ENCODE data around the gene TSPAN15.
A peak's percentile ranks its signal among the peaks of the same experiment; 100 is the strongest.

Gene TSPAN15

DNA sequence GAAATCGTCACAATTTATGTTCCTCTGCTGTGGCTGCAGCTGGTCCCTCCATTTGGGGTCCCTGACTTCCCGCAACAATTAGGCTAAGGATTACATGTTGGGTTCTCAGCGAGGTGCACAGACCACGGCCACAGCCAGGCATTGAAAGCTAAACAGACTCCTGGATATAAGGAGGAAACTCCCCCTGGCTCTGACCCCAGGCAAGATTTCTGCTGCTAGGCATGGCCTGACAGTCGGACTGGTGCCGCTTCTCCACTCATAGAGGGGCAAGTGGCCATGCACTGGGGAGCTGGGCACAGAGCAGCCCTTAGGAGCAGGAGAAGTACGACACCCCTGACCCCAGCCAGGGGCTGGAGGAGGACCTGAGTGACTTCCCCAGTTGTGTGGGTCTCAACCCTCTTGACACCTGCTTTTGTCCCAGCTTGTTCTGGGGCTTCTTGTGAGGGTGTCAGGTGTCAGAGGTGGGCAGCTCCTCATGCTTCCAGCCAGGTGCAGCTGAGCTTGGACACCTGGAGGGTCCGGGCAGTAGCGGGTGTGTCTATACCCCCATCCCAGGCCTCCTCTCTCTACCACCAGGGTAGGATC lies 38.3 kb downstream of the TSPAN15 start:
- no peak for DNase-seq

DNA sequence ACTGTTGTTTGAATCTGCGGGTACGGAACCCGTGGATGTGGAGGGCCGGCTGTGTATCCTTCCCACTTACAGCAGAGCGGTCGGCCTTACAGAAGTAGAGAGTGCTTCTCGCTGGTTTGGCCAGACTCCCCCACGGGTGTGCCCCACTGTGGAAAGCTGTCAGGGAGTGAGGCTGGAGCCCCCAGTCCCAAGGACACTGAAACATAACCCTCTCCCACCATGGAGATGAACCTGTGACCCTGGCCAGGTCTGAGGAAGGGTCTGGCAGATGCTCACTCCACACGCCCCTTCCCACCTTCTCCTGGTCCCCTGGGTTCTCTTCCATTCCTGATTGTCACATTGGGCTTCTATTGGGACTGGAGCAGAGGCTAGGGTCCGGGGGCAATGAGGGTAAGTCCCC lies 39.6 kb downstream of the TSPAN15 start:
- no peak for DNase-seq

DNA sequence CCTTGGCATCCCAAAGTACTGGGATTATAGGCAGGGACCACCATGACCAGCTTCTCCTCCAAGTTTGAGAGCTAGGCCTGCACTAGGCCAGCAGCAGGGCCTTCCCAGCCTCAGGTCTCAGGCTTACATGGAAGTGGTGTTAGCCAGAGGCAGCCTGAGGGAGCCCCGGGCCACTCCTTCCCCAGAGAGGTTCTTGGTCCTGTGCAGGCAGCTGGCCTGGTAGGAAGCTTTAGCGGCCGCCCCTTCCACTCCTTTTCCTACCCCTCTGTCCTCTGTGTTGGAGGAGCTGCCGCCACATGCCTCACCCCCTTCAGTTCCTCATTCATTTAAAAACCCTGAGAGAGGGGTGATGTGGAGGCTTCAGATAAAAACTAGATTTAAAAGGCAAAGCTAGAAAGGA lies 40.3 kb downstream of the TSPAN15 start:
- no peak for DNase-seq

DNA sequence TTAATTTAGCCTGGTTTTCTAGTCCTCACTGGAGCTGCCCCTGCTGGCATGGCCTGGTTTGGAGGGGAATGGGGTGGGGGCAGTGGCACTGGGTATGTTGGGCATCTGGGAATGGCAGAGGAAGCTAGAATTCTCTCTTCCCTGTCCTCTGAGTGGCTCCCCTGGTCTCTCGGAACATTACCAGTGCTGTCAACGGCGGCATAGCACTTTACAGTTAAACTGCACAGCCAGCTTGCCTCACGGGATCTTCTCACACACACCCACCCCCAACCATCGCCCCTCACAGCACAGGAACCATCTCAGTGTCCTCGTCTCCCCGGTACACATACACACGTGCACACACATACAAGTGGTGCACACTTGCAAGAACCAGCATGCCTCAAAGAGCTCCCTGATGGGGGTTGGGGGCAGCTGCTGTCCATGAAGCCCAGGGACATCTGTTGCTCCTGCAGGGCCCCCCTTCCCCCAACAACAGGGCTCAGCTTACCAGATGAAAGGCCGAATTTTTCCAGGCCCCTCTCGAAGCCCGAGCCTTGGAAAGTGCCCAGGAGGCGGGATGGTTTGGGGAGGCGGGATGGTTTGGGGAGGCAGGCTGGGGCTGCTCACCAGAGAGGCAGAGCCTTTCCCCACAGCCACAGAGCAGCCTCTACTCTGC lies 41.0 kb downstream of the TSPAN15 start:
- DNase-seq: no peak

DNA sequence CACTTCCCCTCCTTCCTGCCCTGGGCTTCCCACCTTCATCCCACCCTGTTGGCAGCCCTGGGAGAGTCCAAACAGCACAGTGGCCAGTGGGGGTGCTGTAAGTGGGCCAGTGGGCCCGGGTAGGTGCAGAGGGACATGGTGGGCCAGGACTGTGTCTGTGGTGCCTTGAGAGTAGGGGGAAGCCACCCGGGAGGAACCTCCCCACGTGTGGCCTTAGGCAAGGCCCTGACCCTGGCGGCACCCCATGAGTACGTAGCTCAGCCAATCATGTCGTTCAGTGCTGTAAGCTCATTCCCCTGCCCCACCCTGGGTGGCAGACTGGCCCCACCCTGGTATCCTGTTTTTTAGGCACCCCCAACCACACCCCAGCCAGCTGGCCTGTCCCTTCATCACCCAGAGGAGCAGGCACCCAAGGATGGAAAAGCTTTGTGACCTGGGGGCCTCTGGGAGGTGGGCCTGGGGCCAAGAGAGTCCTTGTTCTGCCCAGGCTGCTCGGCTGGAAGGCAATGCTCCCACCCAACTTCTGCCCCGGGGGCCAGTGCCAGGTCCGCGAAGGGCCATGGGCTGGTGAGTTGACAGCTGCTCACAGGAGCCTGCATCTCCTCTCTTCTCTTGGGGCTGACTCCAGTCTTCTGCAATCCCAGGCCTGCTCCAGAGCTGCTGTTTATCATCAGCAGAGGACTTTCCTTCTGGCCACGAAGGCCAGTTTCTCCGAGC lies 41.6 kb downstream of the TSPAN15 start:
- no peak for DNase-seq

DNA sequence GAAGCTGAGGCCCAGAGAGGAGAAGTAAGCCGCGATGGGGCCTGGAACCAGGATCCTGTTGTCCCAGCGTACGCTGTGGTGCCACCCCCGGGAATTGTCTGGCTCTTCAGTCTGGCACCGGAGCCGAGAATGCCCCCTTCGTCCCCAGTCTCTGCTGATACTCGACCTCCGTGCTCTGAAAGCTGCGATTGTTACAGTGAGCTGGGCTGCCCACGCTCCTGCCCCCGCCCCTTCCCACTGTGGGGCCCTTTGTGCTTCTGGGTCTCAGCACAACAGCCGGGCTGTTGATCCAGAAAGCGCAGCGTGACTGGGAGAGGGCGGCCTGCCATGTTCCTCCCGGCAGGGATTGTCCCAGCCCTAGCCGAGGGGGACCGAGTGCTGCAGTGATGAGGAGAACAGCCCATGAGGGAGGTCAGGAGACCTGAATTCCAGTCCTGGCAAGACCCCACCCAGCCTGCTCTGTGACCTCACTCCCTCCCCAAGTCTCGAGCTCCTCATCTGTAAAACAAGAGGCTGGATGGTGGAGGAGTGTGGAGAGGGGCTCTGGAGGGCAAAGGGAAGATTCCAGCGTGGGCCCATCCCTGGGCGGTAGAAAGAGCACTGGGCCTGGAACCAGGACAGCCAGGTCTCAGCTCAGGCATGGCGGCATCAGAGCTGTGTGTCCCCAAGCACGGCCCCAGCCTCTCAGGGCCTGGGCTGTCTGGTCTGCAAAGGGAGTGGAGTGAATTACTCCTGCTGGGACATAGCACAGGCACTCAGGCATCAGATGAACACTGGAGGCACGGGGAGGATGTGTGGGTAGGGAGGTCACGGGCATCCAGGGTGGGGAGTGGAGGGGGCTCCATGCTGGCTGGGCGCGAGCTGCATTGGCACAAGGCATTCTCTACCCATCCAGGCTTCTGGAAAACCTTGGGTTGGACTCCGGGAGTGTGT lies 43.6 kb downstream of the TSPAN15 start:
- no peak for DNase-seq

DNA sequence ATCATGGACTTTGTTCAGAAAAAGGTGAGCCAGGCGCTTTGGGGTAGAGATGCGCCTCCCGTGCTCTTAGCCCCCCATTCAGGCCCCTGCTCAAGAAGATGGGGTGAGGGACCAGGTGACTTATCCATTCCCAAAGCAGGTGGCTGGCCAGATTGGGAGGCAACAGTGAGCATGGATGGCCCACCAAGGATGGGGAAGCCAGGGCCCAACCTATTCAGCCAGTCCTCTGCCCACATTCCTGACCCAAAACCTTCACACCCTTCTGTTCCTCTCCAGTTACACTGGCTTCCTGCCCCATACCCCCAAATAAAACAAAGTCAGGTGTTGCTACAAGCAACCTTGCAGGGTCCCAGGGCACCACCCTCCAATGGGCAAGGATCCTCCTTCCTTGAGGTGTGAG lies 44.4 kb downstream of the TSPAN15 start:
- no peak for DNase-seq

DNA sequence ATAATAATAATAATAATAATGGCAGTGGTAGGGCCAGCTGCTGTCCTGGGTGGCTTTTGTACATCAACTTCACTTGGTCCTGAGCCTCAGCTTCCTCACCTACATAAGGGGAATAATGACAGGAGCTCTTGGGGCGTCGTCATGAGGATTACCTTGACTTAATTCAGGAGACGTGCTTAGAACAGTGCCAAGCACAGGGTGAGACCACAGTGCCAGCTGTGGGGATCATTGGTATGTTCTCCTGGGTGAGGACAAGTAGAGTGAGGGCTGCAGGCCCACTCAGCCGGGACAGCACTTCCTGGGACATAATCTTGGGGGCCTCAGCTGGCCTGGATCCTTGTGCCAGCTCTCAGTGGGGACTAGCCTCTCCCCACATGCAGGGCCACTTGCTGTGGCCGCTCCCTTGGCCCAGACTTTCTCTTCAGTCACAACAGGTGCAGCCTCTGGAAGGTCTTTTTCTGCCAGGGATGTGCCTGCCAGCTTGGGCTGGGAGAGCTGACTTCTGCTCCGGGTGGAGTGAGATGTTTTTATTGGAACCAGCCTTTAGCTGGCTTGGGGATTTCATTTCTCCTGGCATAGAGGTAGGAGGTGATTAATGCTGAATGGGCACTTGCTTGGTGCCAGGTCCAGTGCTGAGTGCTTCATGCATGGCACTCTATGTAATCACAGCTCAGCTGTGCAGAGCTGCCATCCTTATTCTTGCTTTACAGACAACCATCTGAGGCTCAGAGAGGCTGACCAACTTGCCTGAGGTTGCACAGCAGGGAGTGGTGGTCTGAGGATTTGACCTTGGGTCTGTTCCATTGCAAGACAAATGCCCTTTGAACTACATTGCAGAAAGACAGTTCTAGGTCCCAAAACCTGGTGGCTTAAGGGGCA lies 45.3 kb downstream of the TSPAN15 start:
- DNase-seq: no peak

DNA sequence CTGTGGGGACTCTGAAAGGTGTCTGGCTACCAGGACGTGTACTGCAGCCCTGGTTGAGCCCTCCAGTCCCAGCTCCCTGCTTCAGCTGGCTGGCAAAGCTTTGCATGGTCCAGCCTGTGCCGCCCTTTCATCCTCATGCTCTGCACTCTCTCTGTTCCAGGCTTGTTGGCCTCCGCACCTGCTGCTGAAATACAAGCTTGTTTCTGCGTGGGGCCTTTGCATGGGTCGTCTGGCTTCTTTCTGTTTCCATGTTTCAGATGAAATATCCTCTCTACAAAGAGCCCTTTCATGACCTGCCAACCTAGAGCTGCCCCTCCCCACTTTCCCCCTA lies 45.9 kb downstream of the TSPAN15 start:
- DNase-seq: no peak

DNA sequence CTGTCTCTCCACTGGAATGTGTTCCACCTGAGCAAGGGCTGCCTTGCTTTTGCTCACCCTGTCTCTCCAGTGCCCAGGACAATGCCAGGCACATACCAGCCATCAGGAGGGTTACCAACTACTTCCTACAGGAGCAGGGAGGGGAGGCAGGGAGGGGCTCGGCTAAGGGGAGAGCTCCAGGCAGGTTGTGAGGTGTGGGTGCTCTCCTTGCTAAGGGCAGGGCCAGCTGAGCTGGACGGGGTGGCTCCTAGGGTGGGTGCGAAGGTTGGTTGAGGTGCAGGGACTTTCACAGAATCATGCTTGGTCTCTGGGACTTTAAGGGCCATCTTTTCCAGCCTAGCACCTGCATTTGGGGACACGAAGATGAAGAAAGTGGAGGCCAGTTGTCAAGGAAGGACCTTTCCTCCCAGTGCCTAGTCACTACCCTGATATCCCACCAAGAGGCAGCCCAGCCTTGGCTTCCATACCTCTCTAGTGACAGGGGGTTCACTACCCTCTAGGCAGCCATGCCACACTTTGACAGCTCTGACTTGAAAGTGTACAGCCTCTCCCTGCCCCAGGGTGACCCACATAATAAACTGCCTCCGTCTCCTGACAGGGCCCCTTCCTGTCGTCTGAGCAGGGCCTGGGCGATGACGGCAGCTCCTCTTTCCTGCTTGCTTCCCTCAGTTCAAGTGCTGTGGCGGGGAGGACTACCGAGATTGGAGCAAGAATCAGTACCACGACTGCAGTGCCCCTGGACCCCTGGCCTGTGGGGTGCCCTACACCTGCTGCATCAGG lies 46.5 kb downstream of the TSPAN15 start:
- no peak for DNase-seq

DNA sequence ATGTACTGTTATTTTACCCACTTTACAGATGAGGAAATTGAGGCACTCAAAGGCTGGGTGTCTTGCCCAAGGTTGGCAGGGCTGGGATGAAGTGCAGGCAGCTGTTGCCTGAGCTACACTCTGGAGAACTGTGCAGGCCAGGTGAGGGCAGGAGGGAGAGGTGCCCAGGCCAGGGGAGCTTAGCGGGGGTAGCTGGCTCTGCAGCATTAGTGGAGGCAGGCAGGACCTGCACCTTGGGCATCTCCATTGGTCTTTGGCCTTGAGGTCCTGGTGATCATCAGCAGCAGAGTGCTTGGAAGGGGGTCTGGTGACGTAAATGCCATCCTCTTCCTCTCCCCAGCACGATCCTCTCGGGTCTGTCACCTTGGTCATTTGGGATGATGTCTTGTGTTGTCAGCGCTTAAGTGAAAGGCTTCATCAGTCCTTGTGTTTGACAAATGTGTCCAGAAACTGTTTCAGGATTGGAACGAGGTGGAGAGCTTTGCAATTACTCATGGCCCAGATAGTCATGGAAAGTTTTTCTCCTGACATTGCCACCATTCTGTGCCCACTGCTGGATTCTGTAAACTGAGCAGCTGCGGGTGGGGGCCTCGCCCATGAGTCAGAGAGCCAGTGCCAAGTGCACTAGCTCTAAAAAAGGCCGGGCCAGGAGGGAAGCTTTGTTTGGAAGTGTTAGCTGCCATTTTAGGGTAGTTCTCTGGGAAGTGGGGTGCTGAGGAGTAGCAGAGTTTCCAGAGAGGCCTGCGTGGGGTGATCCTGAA lies 47.6 kb downstream of the TSPAN15 start:
- no peak for DNase-seq

DNA sequence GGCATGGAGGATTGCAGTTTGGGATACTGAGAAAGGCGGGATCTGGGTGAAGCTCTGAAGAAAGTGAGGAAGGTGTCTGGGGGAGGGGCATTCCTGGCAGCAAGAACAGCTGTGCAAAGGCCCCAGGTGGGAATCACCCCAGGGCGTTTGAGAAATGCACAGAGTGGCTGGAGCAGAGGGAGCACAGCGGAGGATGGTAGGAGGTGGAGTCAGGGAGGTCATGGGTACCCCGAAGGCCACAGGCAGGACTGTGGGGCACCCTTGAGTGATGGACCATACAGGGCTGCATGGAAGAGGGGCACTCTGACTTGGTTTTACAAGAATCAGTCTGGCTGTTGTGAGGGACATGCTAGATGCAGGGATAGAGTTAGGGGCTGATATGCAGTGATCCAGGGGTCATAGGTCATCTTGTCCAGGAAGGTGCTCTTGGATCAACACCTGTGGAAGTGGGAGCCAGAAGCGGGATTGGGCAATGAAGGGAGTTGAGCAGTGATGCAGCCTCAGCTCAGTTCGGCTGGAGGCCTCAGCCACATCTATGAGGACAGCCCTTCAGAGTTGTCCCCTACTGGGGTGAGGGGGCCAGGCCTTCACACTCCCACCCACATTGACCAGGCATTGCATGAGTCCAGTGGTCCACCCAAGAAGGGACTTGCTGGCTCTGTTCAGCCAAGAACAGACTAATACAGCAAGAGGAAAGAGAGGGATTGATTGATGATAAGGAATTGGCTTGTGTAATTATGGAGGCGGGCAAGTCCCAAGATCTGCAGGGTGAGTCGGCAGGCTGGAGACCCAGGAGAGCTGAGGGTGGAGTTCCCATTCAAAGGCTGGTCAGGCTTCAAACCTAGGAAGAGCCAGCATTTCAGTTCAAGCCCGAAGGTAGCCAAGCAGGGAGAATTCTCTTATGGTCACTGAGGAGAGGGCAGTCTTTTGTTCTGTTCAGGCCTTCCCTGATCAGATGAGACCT lies 48.7 kb downstream of the TSPAN15 start:
- peak; percentile 33 for DNase-seq

DNA sequence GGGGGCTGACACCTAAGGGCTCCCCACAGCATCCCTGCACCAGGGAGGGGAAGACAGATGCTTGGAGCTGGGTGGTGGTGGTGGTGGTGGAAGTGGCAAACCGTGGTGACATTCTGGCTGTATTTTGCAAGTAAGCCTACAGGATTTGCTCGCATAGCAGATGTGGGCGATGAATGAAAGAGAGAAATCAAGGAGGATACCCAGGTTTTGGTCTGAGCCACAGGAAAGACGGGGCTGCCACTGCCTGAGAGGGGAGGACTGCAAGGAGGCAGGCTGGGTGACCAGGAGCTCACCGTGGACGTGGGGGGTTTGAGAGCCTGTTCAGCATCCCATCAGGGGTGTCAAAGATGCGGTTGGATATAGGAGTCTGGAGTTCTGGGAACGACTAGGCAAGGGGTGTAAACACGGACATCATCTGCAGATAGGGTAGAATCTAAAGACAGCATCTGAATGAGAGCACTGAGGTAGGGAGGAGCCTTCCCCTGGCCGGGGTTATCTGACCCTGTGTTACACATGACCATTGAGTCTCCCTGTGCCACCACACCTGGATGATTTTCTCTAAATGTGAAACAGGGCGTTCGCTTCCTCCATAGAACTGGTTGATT lies 49.7 kb downstream of the TSPAN15 start:
- peak; percentile 13 for DNase-seq

DNA sequence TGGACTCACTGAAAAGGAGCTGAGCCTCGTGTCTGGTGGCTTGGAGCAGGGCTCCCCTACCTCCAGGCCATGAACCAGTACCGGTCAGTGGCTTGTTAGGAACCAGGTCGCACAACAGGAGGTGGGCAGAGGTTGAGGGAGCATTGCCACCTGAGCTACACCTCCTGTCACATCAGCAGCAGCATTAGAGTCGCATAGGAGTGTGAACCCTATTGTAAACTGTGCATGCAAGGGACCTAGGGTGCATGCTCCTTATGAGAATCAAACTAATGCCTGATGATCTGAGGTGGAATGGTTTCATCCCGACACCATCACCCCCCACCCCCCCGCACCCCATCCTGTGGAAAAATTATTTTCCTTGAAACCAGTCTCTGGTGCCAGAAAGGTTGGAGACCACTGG lies 50.4 kb downstream of the TSPAN15 start:
- peak; percentile 36 for DNase-seq

DNA sequence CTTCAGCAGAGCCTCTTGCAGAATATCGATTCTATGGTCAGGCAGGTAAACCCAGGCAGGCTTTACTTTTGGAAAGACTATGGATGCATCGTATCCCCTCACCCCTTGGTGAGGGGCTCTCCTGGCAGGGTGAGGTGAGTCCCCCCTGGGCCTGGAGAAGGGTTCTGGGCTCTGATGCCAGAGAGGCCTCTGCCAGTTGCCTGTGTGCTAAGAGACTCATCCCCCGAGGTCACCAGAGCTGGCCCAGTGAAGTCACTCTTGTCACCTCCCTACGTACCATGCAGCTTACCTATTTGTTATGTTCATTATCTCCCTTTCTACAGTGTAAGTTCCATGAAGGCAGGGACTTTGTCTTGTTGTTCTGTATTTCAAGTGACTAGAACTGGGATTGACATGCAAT lies 51.3 kb downstream of the TSPAN15 start:
- no peak for DNase-seq

DNA sequence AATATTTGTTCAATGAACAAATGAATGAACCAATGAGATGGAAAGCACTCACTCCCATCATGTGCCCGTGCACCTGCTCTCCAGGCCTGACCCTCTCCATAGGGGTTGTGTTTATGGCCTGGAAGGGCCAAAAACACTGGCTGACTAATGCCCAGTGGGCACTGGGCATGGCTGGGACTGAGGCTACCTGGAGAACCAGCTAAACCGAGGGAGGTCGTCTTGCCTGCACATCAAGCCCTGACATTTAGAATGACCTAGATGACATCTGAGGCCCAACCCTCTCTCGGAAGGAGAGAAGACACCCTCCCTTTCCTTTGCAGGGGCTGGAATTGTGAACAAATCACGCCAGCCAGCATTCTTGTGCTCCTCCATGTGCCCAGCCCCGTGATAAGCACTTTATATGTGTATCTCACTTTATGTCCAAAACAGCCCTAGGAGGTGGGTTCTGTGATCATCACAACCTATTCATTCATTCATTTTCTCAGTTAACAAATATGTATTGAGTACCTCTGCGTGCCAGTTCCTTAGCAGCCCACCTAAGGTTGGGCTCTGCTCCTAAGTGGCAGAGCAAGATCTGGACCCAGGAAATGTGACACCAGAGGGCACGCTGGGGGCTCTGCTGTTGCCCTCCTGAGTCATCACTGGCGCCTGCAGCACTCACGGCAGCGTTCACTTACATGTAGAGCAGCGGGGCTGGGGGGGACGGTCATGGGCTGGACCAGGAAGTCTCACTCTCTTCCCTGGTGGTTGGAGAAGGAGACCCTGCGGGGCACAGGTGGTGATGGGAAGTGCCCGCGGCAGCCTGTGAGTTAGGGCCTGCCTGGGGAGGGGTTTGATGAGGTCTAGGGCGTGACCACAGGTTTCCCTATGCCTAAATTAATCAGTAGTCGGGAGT lies 52.0 kb downstream of the TSPAN15 start:
- DNase-seq: peak; percentile 25

DNA sequence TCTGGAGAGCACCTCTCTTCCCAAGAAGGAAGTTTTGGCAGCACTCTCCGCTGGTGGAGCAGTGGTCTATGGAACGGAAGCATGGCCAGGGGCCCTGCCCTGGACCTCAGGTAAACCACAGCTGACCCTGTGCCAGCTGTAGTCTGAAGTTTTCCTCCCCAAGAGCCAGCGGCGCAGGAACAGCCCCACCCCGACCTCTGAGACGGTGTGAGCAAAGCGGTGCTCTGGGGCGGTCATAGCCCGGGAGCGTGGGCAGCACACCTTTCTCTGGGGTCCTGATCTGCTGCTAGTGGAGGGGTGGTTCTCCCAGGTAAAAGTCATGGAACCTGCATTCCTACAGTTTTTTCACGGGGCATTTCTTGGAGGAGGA lies 52.6 kb downstream of the TSPAN15 start:
- peak; percentile 39 for DNase-seq

Measured in activated CD8-positive, alpha-beta memory T cell treated with anti-CD3 and anti-CD28 coated beads, Interleukin-2, amount 50 U/mL, for 48 hours (primary cell).